ENCODE measurements around the gene FMN2. TPM values are rescaled to one million over a fixed set of nuclear protein-coding genes. Genes with fewer than 3 reads are reported as not detected.
A peak's percentile ranks its signal among the peaks of the same experiment; 100 is the strongest.

Gene FMN2
- total RNA-seq, 4 donors from 2014 or later: 0.54 to 5.1 (median 1.2) TPM

GRCh38 chr1:240189386-240189989 lies 97.8 kb downstream of the FMN2 start:
- peak in 1 of 3 donors; percentile 63 for DNase-seq
- Histone ChIP-seq H3K36me3 (no peaks in the 10 kb centered on the region), H3K27me3 (no peaks in the 10 kb centered on the region), H3K27ac (no peak overlapping the region), H3K9me3 (no peaks in the 10 kb centered on the region), H3K4me3 (no peak overlapping the region), H3K4me1 (no peaks in the 10 kb centered on the region)
- peak in 5 of 6 experiments; percentile 43 to 58 (median 54) for TF ChIP-seq CTCF (IDR thresholded peaks at IDR 0.05)
- TF ChIP-seq POLR2A (IDR thresholded peaks at IDR 0.05): no peak

DNA sequence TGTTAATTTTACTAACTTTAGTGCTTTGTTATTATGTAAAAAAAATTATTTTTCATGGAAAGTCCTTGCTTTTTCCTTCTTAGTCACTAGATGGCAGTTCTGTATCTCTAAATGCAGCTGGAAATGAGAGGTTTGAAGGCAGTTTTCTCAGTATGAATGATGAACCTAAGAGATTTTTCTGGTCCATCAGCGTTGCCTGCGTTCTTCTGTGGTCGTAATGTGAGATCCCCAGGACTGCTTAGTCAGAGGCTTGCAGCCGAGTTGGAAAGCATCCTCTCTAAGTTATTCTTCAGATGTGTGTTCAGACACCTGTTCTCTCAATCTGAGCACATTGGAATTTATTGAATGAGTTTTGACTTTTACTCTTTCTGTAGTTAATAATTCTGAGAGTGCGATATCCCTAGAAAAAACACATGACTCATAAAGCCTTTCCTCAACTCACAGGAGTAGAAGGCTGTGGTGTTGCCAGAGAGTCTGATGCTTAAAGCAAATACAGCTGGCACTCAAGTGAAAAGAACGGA lies 99.3 kb downstream of the FMN2 start:
- no peak for DNase-seq

GRCh38 chr1:240192851-240193250 lies 101.2 kb downstream of the FMN2 start:
- Histone ChIP-seq H3K27me3 (no peaks in the 10 kb centered on the region), H3K4me1 (no peaks in the 10 kb centered on the region), H3K4me3 (no peak overlapping the region), H3K9me3 (no peaks in the 10 kb centered on the region), H3K36me3 (no peaks in the 10 kb centered on the region), H3K27ac (no peak overlapping the region)
- DNase-seq: no peak
- TF ChIP-seq CTCF (IDR thresholded peaks at IDR 0.05) (no peak), POLR2A (IDR thresholded peaks at IDR 0.05) (no peak)

More for the DNA sequence above, 99.3 kb downstream of the FMN2 start:
- H3K4me1 ChIP-seq: no peaks in the 10 kb centered on the region
- no peaks in the 10 kb centered on the region for H3K27me3 ChIP-seq
- H3K9me3 ChIP-seq: no peaks in the 10 kb centered on the region
- no peaks in the 10 kb centered on the region for H3K36me3 ChIP-seq
- no peak overlapping the region for H3K4me3 ChIP-seq
- TF ChIP-seq POLR2A (IDR thresholded peaks at IDR 0.05) (no peak), CTCF (IDR thresholded peaks at IDR 0.05) (peak in 2 of 6 experiments; percentile 11 to 19)
- H3K27ac ChIP-seq: no peak overlapping the region

DNA sequence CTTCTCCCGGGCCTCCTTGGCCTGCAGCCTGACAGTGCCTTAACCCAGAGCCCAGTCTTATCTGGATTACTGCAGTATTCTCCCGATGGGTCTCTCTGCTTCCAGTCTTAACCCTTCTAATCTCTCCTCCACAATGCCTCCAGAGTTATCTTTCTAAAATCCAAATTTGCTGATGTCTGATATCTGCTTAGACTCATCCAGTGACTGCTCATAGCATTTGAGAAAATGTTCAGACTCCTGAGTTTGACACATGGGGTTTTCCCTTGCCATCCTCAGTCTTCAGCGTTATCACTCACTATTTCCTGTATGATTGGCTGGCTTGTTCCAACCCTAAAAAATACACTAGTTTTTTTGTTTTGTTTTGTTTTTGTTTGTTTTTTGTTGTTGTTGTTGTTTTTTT lies 102.0 kb downstream of the FMN2 start:
- no peak for TF ChIP-seq CTCF (IDR thresholded peaks at IDR 0.05)
- TF ChIP-seq POLR2A (IDR thresholded peaks at IDR 0.05): no peak
- no peaks in the 10 kb centered on the region for H3K36me3 ChIP-seq
- no peaks in the 10 kb centered on the region for H3K4me1 ChIP-seq
- no peaks in the 10 kb centered on the region for H3K9me3 ChIP-seq
- H3K27me3 ChIP-seq: no peaks in the 10 kb centered on the region
- no peak overlapping the region for H3K27ac ChIP-seq
- no peak overlapping the region for H3K4me3 ChIP-seq
- DNase-seq: no peak

DNA sequence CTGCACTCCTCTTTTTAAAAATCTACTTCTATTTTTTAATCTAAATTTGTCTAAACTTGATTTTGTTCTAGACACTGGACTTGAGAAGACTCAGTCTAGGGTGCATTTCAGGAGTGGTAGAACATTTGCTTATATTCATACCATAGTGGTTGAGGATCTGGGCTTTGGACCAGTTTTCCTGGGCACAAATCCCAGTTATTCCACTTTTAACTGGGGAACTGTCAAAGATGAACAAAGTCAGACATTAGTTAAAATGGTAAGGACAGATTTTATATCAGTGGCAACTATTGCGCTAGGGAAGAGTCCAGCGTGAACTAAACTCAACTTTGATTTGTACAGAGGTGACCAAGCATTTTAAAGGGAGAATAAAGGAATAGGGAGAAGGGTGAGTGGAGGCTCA lies 102.4 kb downstream of the FMN2 start:
- Histone ChIP-seq H3K27me3 (no peaks in the 10 kb centered on the region), H3K9me3 (no peaks in the 10 kb centered on the region), H3K36me3 (no peaks in the 10 kb centered on the region), H3K27ac (no peak overlapping the region), H3K4me3 (no peak overlapping the region), H3K4me1 (no peaks in the 10 kb centered on the region)
- TF ChIP-seq POLR2A (IDR thresholded peaks at IDR 0.05) (no peak), CTCF (IDR thresholded peaks at IDR 0.05) (no peak)
- no peak for DNase-seq

Data from Peyer's patch (tissue), 4 donors.